HG03095 (cell line): ENCODE data around the gene BUB1.
"Not testable (repeated sequence)": the region's sequence is repeated elsewhere in the genome, so short reads cannot be mapped to it uniquely, and the experiment has no call there.

Source experiments
- ATAC-seq: cut with Tn5 transposase; IDR thresholded peaks from one replicate; pipeline ENCODE4 v1.9.1; 2021; ENCODE audit warnings: moderate library complexity; ENCODE audit not compliant: unreplicated experiment

BUB1 gene

GRCh38 chr2:110691612-110692258 is 13.9 kb upstream of the BUB1 start:
- ATAC-seq, result no peak

GRCh38 chr2:110690083-110690965 is 12.5 kb upstream of the BUB1 start:
- no peak for ATAC-seq

- no peak for ATAC-seq
Observed at GRCh38 chr2:110688594-110689091, 10.8 kb upstream of the BUB1 start.

- ATAC-seq, result not testable (repeated sequence)
Observed at GRCh38 chr2:110687775-110688484, 10.1 kb upstream of the BUB1 start.

GRCh38 chr2:110682872-110683271 is 5.0 kb upstream of the BUB1 start:
- no peak for ATAC-seq

GRCh38 chr2:110682267-110682666 is 4.4 kb upstream of the BUB1 start:
- ATAC-seq, result no peak

GRCh38 chr2:110680709-110681108 is 2.8 kb upstream of the BUB1 start:
- ATAC-seq, result no peak

GRCh38 chr2:110679865-110680264 is 2.0 kb upstream of the BUB1 start:
- no peak for ATAC-seq

- ATAC-seq, result no peak
Observed at GRCh38 chr2:110679337-110679707, 1.5 kb upstream of the BUB1 start.

- no peak for ATAC-seq
Observed at GRCh38 chr2:110678457-110679336, 834 bp upstream of the BUB1 start.

GRCh38 chr2:110677080-110677479 is 783 bp downstream of the BUB1 start:
- no peak for ATAC-seq

- no peak for ATAC-seq
Observed at GRCh38 chr2:110675679-110676078, 2.2 kb downstream of the BUB1 start.

GRCh38 chr2:110674620-110675555 is 3.0 kb downstream of the BUB1 start:
- ATAC-seq, result peak; percentile 90

- no peak for ATAC-seq
Observed at GRCh38 chr2:110673201-110673600, 4.7 kb downstream of the BUB1 start.

- ATAC-seq, result no peak
Observed at GRCh38 chr2:110670826-110671225, 7.0 kb downstream of the BUB1 start.

- ATAC-seq, result no peak
Observed at GRCh38 chr2:110669079-110669478, 8.8 kb downstream of the BUB1 start.

GRCh38 chr2:110667071-110667470 is 10.8 kb downstream of the BUB1 start:
- no peak for ATAC-seq

- ATAC-seq, result no peak
Observed at GRCh38 chr2:110664135-110664534, 13.7 kb downstream of the BUB1 start.

- no peak for ATAC-seq
Observed at GRCh38 chr2:110662560-110662959, 15.3 kb downstream of the BUB1 start.
